K562 (cell line): ENCODE results near the gene DUSP10. TPM values are rescaled to one million over a fixed set of nuclear protein-coding genes. Genes with fewer than 3 reads are reported as not detected.

Source experiments
- ARID2 ChIP-seq: fragments of 450-650 bp; IDR thresholded peaks from 2 replicates; pipeline ENCODE4 v1.6.1; 2017; ENCODE audit warnings: antibody characterized with exemption, mild to moderate bottlenecking
- BRD9 ChIP-seq: fragments of 450-650 bp; IDR thresholded peaks from 2 replicates; pipeline ENCODE4 v1.6.1; 2018; ENCODE audit warnings: low read depth; ENCODE audit not compliant: partially characterized antibody
- CEBPG ChIP-seq, 3 experiments: fragments of 200-800 bp in 1 of 3; sonication (Bioruptor generic) in 1 of 3; sonication (generic) in 1 of 3; formaldehyde crosslinking in 1 of 3; IDR thresholded peaks in 2 of 3; conservative IDR thresholded peaks in 1 of 3; 2 replicates each; pipeline versions ENCODE4 v1.6.1 to v1.8.0; 2016 to 2022; ENCODE audit warnings: missing compliant biosample characterization in 2 of 3, missing genetic modification characterization in 2 of 3, mild to moderate bottlenecking in 1 of 3, missing genetic modification reagents in 1 of 3
- HEY1 ChIP-seq: fragments of 250-450 bp; sonication (Bioruptor Pico); IDR thresholded peaks from 2 replicates; pipeline ENCODE4 v1.5.0; 2020; ENCODE audit warnings: mild to moderate bottlenecking, moderate library complexity, borderline replicate concordance
- HMG20B ChIP-seq: fragments of 250-450 bp; sonication (Bioruptor Pico); IDR thresholded peaks from 2 replicates; pipeline ENCODE4 v1.5.0; 2021; ENCODE audit warnings: mild to moderate bottlenecking
- MECOM ChIP-seq: fragments of 250-450 bp; sonication (Bioruptor Pico); IDR thresholded peaks from 2 replicates; pipeline ENCODE4 v1.8.0; 2022; ENCODE audit warnings: inconsistent platforms
- MEF2D ChIP-seq: conservative IDR thresholded peaks from 2 replicates; pipeline ENCODE4 v1.6.1; 2016; ENCODE audit warnings: low read depth, missing genetic modification characterization, missing compliant biosample characterization
- NCOA4 ChIP-seq: fragments of 450-650 bp; IDR thresholded peaks from 2 replicates; pipeline ENCODE4 v1.6.1; 2018; ENCODE audit warnings: mild to moderate bottlenecking; ENCODE audit not compliant: partially characterized antibody
- OTX1 ChIP-seq: fragments of 450-650 bp; formaldehyde crosslinking; IDR thresholded peaks from 2 replicates; pipeline ENCODE4 v1.4.0; 2022; ENCODE audit warnings: mild to moderate bottlenecking
- POLR2A ChIP-seq: fragments of 450-650 bp; conservative IDR thresholded peaks from 2 replicates; pipeline ENCODE4 v1.6.1; 2016
- POLR2B ChIP-seq: fragments of 450-650 bp; IDR thresholded peaks from 2 replicates; pipeline ENCODE4 v1.6.1; 2018; ENCODE audit warnings: low read depth; ENCODE audit not compliant: partially characterized antibody
- SIN3B ChIP-seq: fragments of 450-650 bp; IDR thresholded peaks from 2 replicates; pipeline ENCODE4 v1.6.1; 2017; ENCODE audit warnings: low read depth, mild to moderate bottlenecking, moderate library complexity
- SPI1 ChIP-seq: IDR thresholded peaks from 2 replicates; pipeline ENCODE4 v1.6.1; 2011; ENCODE audit warnings: low read depth, low read length, control low read depth, borderline replicate concordance
- STAT5A ChIP-seq: IDR thresholded peaks from 2 replicates; pipeline ENCODE4 v1.6.1; 2012; ENCODE audit warnings: low read length, inconsistent platforms, borderline replicate concordance
- TAF7 ChIP-seq: fragments of 450-650 bp; IDR thresholded peaks from 2 replicates; pipeline ENCODE4 v1.6.1; 2016; ENCODE audit warnings: missing genetic modification characterization, missing compliant biosample characterization
- TCFL5 ChIP-seq: fragments of 250-450 bp; sonication (Bioruptor Pico); conservative IDR thresholded peaks from 2 replicates; pipeline ENCODE4 v1.6.1; 2021; ENCODE audit warnings: mild to moderate bottlenecking, moderate library complexity, matching md5 sums
- ZEB2 ChIP-seq: fragments of 450-650 bp; IDR thresholded peaks from 2 replicates; pipeline ENCODE4 v1.6.1; 2016
- ZKSCAN8 ChIP-seq: fragments of 200-800 bp; sonication (Bioruptor generic); IDR thresholded peaks from 2 replicates; pipeline ENCODE4 v1.6.1; 2016; ENCODE audit warnings: missing genetic modification characterization, missing compliant biosample characterization
- ZNF175 ChIP-seq: fragments of 200-800 bp; sonication (Bioruptor generic); IDR thresholded peaks from 2 replicates; pipeline ENCODE4 v1.6.1; 2016; ENCODE audit warnings: low read depth, mild to moderate bottlenecking, missing genetic modification characterization, missing compliant biosample characterization
- ZNF253 ChIP-seq: fragments of 250-450 bp; sonication (Bioruptor Pico); conservative IDR thresholded peaks from 2 replicates; pipeline ENCODE4 v1.6.1; 2021; ENCODE audit warnings: mild to moderate bottlenecking
- ZNF354B ChIP-seq: fragments of 250-450 bp; sonication (Bioruptor Pico); IDR thresholded peaks from 2 replicates; pipeline ENCODE4 v1.4.0; 2020
- ZNF512 ChIP-seq: IDR thresholded peaks from 2 replicates; pipeline ENCODE4 v1.6.1; 2016; ENCODE audit warnings: missing genetic modification characterization, missing compliant biosample characterization
- ZNF707 ChIP-seq: fragments of 250-450 bp; sonication (Bioruptor Pico); conservative IDR thresholded peaks from 2 replicates; pipeline ENCODE4 v1.8.0; 2022; ENCODE audit warnings: inconsistent platforms, mild to moderate bottlenecking, moderate library complexity
- ZZZ3 ChIP-seq: fragments of 450-650 bp; IDR thresholded peaks from 2 replicates; pipeline ENCODE4 v1.6.1; 2016; ENCODE audit warnings: antibody characterized with exemption, mild to moderate bottlenecking, moderate library complexity
- polyA plus RNA-seq, 8 experiments: library from polyadenylated mRNA; depleted of rRNA in 4 of 8; stranded (reverse) in 5 of 8; unstranded in 3 of 8; fragments of >200 nt; fragmentation: Nextera tagmentation in 2 of 8; fragmentation: Illumina TruSeq in 1 of 8; extraction: Ambion mirVana in 2 of 8; extraction: Trizol in 1 of 8; gene quantifications; 2 replicates each; pipeline versions ENCODE4 v1.2.1 to v1.2.3, GENCODE V29; 2011 to 2014; ENCODE audit warnings: inconsistent platforms in 1 of 8, missing spikeins in 1 of 8
- total RNA-seq, 7 experiments: library from RNA; depleted of rRNA in 6 of 7; stranded (reverse); fragments of >200 nt in 6 of 7; fragmentation: Illumina TruSeq in 2 of 7; extraction: Trizol in 2 of 7; gene quantifications; 2 replicates each; pipeline versions ENCODE4 v1.2.1 to v1.2.3, GENCODE V29; 2011 to 2021; ENCODE audit warnings: low replicate concordance in 1 of 7
- TF ChIP-seq, protein P1 (sequence below): fragments of 450-650 bp; formaldehyde crosslinking; IDR thresholded peaks from 2 replicates; pipeline ENCODE4 v1.4.0; 2022; ENCODE audit warnings: missing genetic modification characterization

DUSP10 gene
- total and polyA plus RNA-seq, 9 of the 15 experiments (the other 6 are each of a cell fraction or from before 2014, with no cell fraction given): 1.7 to 8.3 (median 6.1) TPM

GRCh38 chr1:221714227-221715152 lies 27.4 kb downstream of the DUSP10 start (continued):
- 0 out of 2 replicates have a peak, but pooled peaks have one; percentile 50 for TF ChIP-seq ZKSCAN8 (CRISPR knock-in tag)
- TF ChIP-seq ZNF253 (CRISPR knock-in tag): no peak
- no peak for TF ChIP-seq ZZZ3
- no peak for TF ChIP-seq ZNF354B (CRISPR knock-in tag)
- TF ChIP-seq, protein P1, sequence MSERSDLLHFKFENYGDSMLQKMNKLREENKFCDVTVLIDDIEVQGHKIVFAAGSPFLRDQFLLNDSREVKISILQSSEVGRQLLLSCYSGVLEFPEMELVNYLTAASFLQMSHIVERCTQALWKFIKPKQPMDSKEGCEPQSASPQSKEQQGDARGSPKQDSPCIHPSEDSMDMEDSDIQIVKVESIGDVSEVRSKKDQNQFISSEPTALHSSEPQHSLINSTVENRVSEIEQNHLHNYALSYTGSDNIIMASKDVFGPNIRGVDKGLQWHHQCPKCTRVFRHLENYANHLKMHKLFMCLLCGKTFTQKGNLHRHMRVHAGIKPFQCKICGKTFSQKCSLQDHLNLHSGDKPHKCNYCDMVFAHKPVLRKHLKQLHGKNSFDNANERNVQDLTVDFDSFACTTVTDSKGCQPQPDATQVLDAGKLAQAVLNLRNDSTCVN (CRISPR knock-in tag): no peak
- peak; percentile 94 for TF ChIP-seq ZNF175 (CRISPR knock-in tag)
- no peak for TF ChIP-seq CEBPG (CRISPR knock-in tag; IDR thresholded peaks at IDR 0.05)
- peak in 1 of 2 experiments; percentile 8; a peak in 1 of 4 replicates for TF ChIP-seq CEBPG (tag; conservative IDR thresholded peaks at IDR 0.05 in 1 of 2, IDR thresholded peaks at IDR 0.05 in 1 of 2)
- peak; percentile 75; the same call in 1 of the 2 replicates for TF ChIP-seq MEF2D (tag)
- no peak for TF ChIP-seq ARID2
- 0 out of 2 replicates have a peak, but pooled peaks have one; percentile 25 for TF ChIP-seq HMG20B (CRISPR knock-in tag)
- TF ChIP-seq HEY1 (CRISPR knock-in tag): no peak
- no peak for TF ChIP-seq ZNF707 (CRISPR knock-in tag)
- TF ChIP-seq TCFL5: 0 out of 2 replicates have a peak, but pooled peaks have one; percentile 17
- TF ChIP-seq MECOM: peak; percentile 66; the same call in 1 of the 2 replicates
- TF ChIP-seq POLR2B: peak; percentile 69
- TF ChIP-seq POLR2A: peak; percentile 69
- no peak for TF ChIP-seq SPI1
- peak; percentile 22 for TF ChIP-seq BRD9
- peak; percentile 17; the same call in 1 of the 2 replicates for TF ChIP-seq ZEB2
- peak; percentile 10 for TF ChIP-seq ZNF512 (tag)
- TF ChIP-seq NCOA4: no peak
- TF ChIP-seq OTX1 (CRISPR knock-in tag): peak; percentile 32; the same call in 1 of the 2 replicates
- TF ChIP-seq STAT5A: no peak
- TF ChIP-seq SIN3B: no peak
- peak; percentile 51; the same call in 1 of the 2 replicates for TF ChIP-seq TAF7 (tag)
